GM19324 (cell line): ENCODE results near the gene KIF1A.

Experiments
- ATAC-seq: cut with Tn5 transposase; IDR thresholded peaks from one replicate; pipeline ENCODE4 v1.9.1; 2021; ENCODE audit warnings: mild to moderate bottlenecking, moderate library complexity; ENCODE audit not compliant: unreplicated experiment, low FRiP score

KIF1A gene

DNA sequence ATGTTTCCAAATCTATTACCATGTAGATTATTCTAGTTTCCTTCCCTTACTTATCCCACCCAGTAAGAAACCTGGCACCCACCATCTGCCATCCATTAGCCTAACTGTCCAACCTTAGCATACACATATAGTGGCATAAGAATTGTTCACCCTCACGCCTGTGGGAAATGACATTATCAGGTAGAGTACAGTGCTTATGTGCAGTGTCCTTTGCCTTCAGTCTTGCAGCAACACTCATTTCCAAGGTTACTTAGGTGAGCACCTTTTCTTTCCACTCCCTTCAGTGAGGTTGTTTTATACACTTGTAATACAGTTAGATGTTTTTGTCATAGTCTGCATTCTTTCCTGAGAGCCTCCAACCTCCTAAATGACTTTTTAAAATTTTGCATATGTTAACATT, 155.4 kb downstream of the KIF1A start:
- ATAC-seq = no peak
